Adrenal gland (tissue), 5 donors: ENCODE results near the gene GLIS1.

Experiments used
- CTCF ChIP-seq, 6 experiments: fragments of 450-650 bp in 4 of 6; fragments of 200-600 bp in 2 of 6; sonication (generic) in 1 of 6; IDR thresholded peaks; 1 replicate in 5 of 6; 2 replicates in 1 of 6; pipeline versions ENCODE4 v1.5.1 to v1.8.0; 2016 to 2021; ENCODE audit warnings: antibody characterized with exemption in 6 of 6, mild to moderate bottlenecking in 2 of 6, moderate library complexity in 1 of 6
- POLR2A ChIP-seq, 2 donors: fragments of 450-650 bp; IDR thresholded peaks; one replicate each; pipeline ENCODE4 v1.6.1; 2017; ENCODE audit warnings: antibody characterized with exemption in 2 of 2, mild to moderate bottlenecking in 2 of 2, moderate library complexity in 1 of 2
- donor health status: DM: no; HTN: no; CAD: no.

GRCh38 chr1:53519421-53519820, 219.5 kb downstream of the GLIS1 start:
- TF ChIP-seq CTCF (IDR thresholded peaks at IDR 0.05) (no peak), POLR2A (IDR thresholded peaks at IDR 0.05) (no peak)
